ENCODE data around the gene TXNDC8.
"Not testable (repeated sequence)": the region's sequence is repeated elsewhere in the genome, so short reads cannot be mapped to it uniquely, and the experiment has no call there.

The TXNDC8 gene

DNA sequence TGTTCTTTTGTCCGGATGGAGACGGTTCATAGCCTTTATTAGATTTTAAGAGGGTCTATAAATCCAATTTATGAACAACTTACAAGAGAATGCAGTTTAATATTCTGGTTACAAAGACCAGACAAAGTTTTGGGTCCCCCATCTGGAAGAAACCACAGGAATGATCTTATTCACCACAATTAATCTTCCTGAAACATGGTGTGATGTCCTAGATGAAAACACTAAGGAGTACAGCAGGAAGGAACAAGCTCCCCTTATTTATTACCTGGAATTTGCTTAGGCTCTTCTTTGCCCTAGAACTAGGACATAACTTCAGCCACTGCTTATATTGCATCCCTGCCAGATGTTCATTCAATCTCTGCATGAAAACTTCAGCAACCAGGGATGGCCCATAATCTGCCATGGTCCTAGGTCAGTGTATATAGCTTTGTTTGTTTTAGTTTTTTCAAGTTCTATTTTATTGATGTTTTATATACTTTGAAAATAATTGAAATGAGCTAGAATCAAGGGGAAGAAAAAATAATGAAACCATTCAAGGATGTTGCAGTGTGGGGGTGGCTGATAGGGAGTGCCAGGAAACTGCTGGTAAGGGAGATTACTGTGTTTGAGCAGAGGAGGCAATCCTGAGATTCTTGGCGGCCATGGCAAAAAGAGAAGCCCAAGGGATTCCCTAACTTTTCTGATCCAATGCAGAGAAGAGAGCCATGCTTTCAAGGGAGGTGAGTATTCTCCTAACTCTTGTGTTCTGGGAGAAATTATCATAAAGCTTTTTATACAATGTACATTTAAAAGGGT, 16.8 kb downstream of the TXNDC8 start:
- Histone ChIP-seq H3K36me3 (ENCODE audit: control insufficient read depth, insufficient read depth, low read length) (no peaks in the 10 kb centered on the region), H3K27me3 (ENCODE audit: control insufficient read depth, insufficient read depth, low read length) (no peaks in the 10 kb centered on the region), H3K4me1 (ENCODE audit: control insufficient read depth, insufficient read depth, low read length) (no peaks in the 10 kb centered on the region), H3K4me3 (ENCODE audit: low read length) (no peak overlapping the region), H3K9me3 (ENCODE audit: control insufficient read depth, low read length) (no peaks in the 10 kb centered on the region), H3K9ac (ENCODE audit: low read length) (no peak overlapping the region)

DNA sequence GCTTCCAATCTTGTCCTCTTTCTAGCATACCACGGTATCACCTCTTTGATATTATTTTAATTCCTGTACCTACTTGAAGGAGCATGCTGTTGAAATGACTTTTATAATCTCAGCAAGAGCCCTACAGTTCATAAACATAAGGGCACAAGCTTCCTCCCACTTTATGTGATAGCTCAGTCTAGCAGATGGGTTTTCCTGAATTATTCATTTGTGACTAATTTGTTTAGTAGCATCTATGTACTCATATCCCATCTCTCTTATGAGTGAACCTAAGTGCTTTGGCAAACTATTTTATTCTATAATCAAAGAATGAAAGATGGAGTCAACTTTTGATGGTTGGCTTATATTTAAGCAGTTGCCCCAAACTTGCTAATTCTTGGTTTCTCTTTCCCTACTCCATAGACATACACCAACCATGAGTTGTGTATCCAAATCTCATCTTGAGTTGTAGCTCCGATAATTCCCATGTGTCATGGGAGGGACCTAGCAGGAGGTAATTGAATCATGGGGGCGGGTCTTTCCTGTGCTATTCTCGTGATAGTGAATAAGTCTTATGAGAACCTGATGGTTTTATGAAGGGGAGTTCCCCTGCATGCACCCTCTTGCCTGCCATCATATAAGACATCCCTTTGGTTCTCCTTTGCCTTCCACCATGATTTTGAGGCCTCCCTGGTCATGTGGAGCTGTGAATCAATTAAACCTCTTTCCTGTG, 17.7 kb downstream of the TXNDC8 start:
- Histone ChIP-seq H3K36me3 (ENCODE audit: control insufficient read depth, insufficient read depth, low read length) (no peaks in the 10 kb centered on the region), H3K9me3 (ENCODE audit: control insufficient read depth, low read length) (no peaks in the 10 kb centered on the region), H3K9ac (ENCODE audit: low read length) (no peak overlapping the region), H3K4me3 (ENCODE audit: low read length) (no peak overlapping the region), H3K4me1 (ENCODE audit: control insufficient read depth, insufficient read depth, low read length) (no peaks in the 10 kb centered on the region), H3K27me3 (ENCODE audit: control insufficient read depth, insufficient read depth, low read length) (no peaks in the 10 kb centered on the region)

DNA sequence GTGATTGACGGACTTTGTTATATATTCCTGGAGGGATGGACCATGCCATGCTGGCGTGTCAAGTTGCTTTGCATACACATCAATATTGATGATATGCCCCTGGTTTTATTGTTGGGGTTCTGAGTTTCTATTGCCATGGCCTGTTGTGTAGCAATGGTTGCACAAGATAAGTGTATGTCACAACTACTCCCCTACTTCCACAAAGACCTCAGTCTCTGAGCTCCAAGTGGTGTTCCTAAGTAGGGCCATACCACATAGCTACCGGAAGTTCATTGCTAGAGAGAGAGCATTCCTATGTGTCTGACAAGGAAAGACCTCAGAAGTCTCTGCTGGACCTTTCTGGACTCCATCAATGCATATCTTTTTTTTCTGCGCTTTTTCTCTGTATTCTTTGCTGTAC, 19.8 kb downstream of the TXNDC8 start:
- Histone ChIP-seq H3K4me1 (ENCODE audit: control insufficient read depth, insufficient read depth, low read length) (no peaks in the 10 kb centered on the region), H3K36me3 (ENCODE audit: control insufficient read depth, insufficient read depth, low read length) (no peaks in the 10 kb centered on the region), H3K4me3 (ENCODE audit: low read length) (no peak overlapping the region), H3K9ac (ENCODE audit: low read length) (no peak overlapping the region), H3K27me3 (ENCODE audit: control insufficient read depth, insufficient read depth, low read length) (no peaks in the 10 kb centered on the region), H3K9me3 (ENCODE audit: control insufficient read depth, low read length) (no peaks in the 10 kb centered on the region)

DNA sequence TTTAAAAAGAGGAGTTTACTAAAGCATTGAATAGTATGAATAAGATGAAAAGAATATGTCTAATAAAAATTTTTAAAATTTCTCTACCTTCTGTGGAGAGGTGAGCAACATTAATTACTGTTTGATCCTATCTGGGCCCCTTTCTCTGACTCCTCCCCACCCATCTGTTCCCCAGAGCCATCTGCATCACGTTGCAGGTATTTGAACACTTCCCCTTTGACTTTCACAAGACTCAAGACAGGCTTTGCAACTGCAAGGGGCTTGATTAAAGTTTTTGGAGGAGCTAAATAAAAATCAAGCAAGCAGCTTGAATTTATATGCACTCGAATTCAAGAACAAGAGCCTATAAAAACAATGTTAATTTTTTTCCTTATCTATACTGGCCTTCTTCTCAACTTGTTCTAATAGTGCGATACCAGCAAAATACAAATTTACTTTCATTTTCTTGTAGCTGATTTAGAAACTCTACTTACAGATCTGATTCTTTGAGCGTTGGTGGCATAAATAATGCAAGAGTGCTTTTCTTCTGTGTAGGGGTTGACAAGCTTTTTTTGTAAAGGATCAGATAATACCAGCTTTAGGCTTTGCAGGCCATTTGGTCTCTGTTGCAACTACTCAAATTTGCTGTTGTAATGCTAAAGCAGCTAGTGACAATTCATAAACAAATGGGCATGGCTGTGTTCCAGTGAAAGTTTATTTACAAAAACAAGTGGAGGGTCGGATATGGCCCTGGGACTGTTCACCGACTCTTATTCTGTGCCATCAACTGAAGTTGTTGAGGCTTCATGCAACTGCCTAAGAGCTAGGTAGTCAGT, 21.2 kb downstream of the TXNDC8 start:
- H3K4me1 ChIP-seq (ENCODE audit: control insufficient read depth, insufficient read depth, low read length): no peaks in the 10 kb centered on the region
- H3K27me3 ChIP-seq (ENCODE audit: control insufficient read depth, insufficient read depth, low read length): no peaks in the 10 kb centered on the region
- no peak overlapping the region for H3K4me3 ChIP-seq (ENCODE audit: low read length)

DNA sequence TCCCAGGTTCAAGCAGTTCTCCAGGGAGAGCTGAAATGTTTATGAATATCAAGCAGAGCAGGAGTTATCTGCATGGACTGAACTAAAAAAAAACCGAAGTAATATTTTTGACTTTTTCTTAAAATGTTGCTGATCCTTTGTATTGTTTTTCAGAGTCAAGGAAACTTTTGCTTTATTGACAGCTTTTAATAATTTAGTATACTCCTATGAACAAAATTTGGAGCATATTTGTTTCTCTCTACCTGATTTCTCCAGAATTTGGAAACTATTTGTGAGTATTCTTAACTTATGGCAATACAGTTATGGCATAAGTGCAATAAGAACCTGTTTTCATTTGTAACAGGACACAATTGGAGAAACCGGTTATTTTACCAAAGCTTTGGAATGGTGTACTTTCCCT, 25.7 kb downstream of the TXNDC8 start:
- H3K4me1 ChIP-seq (ENCODE audit: control insufficient read depth, insufficient read depth, low read length); H3K4me3 ChIP-seq (ENCODE audit: low read length); H3K9ac ChIP-seq (ENCODE audit: low read length); H3K27me3 ChIP-seq (ENCODE audit: control insufficient read depth, insufficient read depth, low read length); H3K36me3 ChIP-seq (ENCODE audit: control insufficient read depth, insufficient read depth, low read length); H3K9me3 ChIP-seq (ENCODE audit: control insufficient read depth, low read length): not testable (repeated sequence)

More for the DNA sequence above, 21.2 kb downstream of the TXNDC8 start:
- Histone ChIP-seq H3K9ac (ENCODE audit: low read length) (no peak overlapping the region), H3K9me3 (ENCODE audit: control insufficient read depth, low read length) (no peaks in the 10 kb centered on the region), H3K36me3 (ENCODE audit: control insufficient read depth, insufficient read depth, low read length) (no peaks in the 10 kb centered on the region)

DNA sequence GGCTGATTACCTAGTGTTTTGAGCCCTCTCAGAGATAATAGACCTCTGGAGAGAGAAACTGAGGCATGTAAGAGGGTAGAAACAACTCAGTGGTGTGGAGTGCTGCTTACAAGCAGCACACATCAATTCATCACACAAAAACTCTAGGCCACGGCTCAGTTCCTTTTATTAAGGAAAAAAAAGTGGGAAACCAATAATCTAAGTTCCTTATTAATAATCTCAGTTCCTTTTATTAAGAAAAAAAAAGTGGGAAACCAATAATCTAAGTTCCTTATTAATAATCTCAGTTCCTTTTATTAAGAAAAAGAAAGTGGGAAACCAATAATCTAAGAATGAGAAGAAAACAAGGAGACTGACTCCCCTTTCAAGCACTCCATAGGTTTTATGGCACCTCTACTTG, 28.0 kb downstream of the TXNDC8 start:
- Histone ChIP-seq H3K27me3 (ENCODE audit: control insufficient read depth, insufficient read depth, low read length) (no peaks in the 10 kb centered on the region), H3K4me3 (ENCODE audit: low read length) (no peak overlapping the region), H3K9ac (ENCODE audit: low read length) (no peak overlapping the region), H3K9me3 (ENCODE audit: control insufficient read depth, low read length) (no peaks in the 10 kb centered on the region), H3K4me1 (ENCODE audit: control insufficient read depth, insufficient read depth, low read length) (no peaks in the 10 kb centered on the region), H3K36me3 (ENCODE audit: control insufficient read depth, insufficient read depth, low read length) (no peaks in the 10 kb centered on the region)

DNA sequence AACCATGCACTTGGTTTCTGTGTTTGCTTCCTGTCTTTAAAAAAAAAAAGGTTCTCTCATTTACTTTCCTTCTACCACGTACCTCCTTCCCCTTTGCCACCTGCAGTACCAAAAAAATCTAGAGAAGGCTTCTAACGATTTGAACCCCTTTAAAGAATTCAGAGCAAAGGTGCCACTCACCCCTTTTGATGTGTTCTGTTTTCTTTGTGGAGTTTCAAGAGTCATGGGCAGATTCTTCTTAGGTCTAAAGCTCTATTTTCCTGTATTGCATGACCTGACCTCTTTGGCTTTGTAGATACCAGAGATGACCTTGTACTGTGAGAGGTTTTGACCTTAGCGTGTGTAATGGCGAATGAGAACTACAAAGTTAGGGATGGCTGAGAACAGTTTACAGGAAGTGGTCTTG, 29.0 kb downstream of the TXNDC8 start:
- Histone ChIP-seq H3K36me3 (ENCODE audit: control insufficient read depth, insufficient read depth, low read length) (no peaks in the 10 kb centered on the region), H3K9me3 (ENCODE audit: control insufficient read depth, low read length) (no peaks in the 10 kb centered on the region), H3K4me3 (ENCODE audit: low read length) (no peak overlapping the region), H3K9ac (ENCODE audit: low read length) (no peak overlapping the region), H3K4me1 (ENCODE audit: control insufficient read depth, insufficient read depth, low read length) (no peaks in the 10 kb centered on the region), H3K27me3 (ENCODE audit: control insufficient read depth, insufficient read depth, low read length) (no peaks in the 10 kb centered on the region)

DNA sequence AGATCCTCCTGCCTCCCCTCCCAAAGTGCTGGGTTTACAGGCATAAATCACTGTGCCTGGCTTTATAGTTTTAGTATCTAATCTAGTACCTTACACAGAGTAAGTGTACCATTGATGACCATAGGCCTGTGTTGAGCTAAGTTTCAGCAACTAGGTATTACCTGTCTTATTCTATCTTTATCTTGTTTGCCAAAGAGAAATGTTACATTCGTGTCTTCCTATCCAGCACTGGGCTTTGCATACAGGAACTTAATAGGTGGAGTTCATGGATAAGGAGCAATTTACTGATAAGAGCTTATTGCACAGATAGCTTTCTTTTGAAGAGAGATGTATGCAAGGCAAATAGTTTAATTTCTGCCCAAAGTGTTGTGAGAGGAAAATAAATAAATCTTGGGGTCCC, 30.5 kb downstream of the TXNDC8 start:
- H3K4me1 ChIP-seq (ENCODE audit: control insufficient read depth, insufficient read depth, low read length): no peaks in the 10 kb centered on the region
- H3K27me3 ChIP-seq (ENCODE audit: control insufficient read depth, insufficient read depth, low read length): no peaks in the 10 kb centered on the region
- H3K9me3 ChIP-seq (ENCODE audit: control insufficient read depth, low read length): no peaks in the 10 kb centered on the region
- H3K4me3 ChIP-seq (ENCODE audit: low read length): no peak overlapping the region
- no peaks in the 10 kb centered on the region for H3K36me3 ChIP-seq (ENCODE audit: control insufficient read depth, insufficient read depth, low read length)
- no peak overlapping the region for H3K9ac ChIP-seq (ENCODE audit: low read length)

DNA sequence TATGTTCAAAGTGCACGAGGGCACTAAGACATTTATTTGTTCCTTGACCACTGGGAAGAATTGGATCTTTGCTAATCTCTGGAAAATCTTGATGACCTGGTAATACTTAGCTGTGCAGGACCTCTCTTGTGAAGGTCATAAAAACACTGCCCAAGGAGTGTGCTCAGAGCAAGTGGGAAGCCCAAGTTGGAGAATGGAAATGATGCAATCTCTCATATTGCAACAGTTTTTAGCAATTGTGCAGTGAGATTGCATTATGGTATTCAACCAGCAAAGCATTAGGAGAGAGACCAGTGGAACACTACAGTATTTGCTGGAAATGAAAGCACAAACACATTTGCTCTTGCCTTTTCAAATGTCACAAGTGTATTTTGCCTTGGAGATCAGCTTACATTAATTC, 34.5 kb downstream of the TXNDC8 start:
- Histone ChIP-seq H3K9ac (ENCODE audit: low read length) (no peak overlapping the region), H3K27me3 (ENCODE audit: control insufficient read depth, insufficient read depth, low read length) (no peaks in the 10 kb centered on the region), H3K4me1 (ENCODE audit: control insufficient read depth, insufficient read depth, low read length) (no peaks in the 10 kb centered on the region), H3K36me3 (ENCODE audit: control insufficient read depth, insufficient read depth, low read length) (no peaks in the 10 kb centered on the region), H3K9me3 (ENCODE audit: control insufficient read depth, low read length) (no peaks in the 10 kb centered on the region), H3K4me3 (ENCODE audit: low read length) (no peak overlapping the region)

DNA sequence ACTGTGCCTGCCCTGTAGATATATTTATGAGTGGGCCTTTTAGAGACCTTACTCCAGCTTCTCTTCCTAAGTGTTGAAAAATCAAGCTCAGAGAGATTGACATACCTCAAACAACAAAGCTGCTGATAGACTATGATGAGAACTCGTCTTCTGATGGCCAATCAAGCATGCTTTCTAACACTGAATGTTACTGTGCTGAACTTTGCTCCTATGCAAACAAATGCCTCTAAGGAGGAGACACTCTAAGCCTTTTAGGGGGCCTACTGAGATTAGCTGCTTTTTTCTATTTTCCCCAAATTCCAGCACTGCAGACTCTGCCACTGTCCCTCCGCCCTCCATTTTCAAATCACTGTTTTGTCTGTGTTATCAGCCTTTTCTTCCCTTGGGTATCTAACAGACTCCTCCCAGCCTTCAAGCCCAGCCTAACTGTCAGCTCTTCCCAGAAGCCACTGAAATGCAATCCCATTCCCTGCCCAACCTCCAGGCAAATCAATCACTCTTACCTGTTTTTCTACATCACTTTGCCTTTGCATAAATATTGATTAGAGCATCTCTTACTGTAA, 39.5 kb downstream of the TXNDC8 start:
- H3K4me1 ChIP-seq (ENCODE audit: control insufficient read depth, insufficient read depth, low read length): no peaks in the 10 kb centered on the region

DNA sequence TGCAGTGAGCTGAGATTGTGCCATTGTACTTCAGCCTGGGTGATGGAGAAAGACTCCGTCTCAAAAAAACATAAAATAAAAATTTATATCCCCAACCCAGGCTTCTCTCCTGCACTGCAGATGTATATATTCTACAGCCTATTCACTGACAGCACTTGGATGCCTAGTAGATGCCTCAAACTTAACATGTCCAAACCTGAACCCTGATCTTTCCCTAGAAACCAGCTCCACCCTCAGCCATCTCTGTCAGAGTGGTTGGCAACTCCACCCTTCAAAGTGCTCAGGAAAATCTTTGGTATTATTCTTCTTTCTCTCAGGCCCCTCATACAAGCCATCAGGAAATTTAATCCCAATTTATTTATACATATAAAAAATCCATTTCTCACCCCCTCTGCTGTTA, 44.4 kb downstream of the TXNDC8 start:
- H3K27me3 ChIP-seq (ENCODE audit: control insufficient read depth, insufficient read depth, low read length): no peaks in the 10 kb centered on the region
- H3K9ac ChIP-seq (ENCODE audit: low read length): no peak overlapping the region
- no peak overlapping the region for H3K4me3 ChIP-seq (ENCODE audit: low read length)
- H3K9me3 ChIP-seq (ENCODE audit: control insufficient read depth, low read length): no peaks in the 10 kb centered on the region
- H3K4me1 ChIP-seq (ENCODE audit: control insufficient read depth, insufficient read depth, low read length): no peaks in the 10 kb centered on the region
- H3K36me3 ChIP-seq (ENCODE audit: control insufficient read depth, insufficient read depth, low read length): no peaks in the 10 kb centered on the region

More for the DNA sequence above, 39.5 kb downstream of the TXNDC8 start:
- Histone ChIP-seq H3K27me3 (ENCODE audit: control insufficient read depth, insufficient read depth, low read length) (no peaks in the 10 kb centered on the region), H3K36me3 (ENCODE audit: control insufficient read depth, insufficient read depth, low read length) (no peaks in the 10 kb centered on the region), H3K9me3 (ENCODE audit: control insufficient read depth, low read length) (no peaks in the 10 kb centered on the region), H3K9ac (ENCODE audit: low read length) (no peak overlapping the region), H3K4me3 (ENCODE audit: low read length) (no peak overlapping the region)

Measured in mucosa of stomach (tissue), 1 donor.